Activated CD8-positive, alpha-beta memory T cell treated with anti-CD3 and anti-CD28 coated beads, Interleukin-2, amount 50 U/mL, for 24 hours (primary cell): Measurements from ENCODE around the gene KRT79.

Experiments
- DNase-seq: peaks from one replicate; pipeline ENCODE4 v3.0.0-alpha.2; 2020; ENCODE audit errors: extremely low read depth

KRT79 gene

GRCh38 chr12:52771505-52771904 lies 62.6 kb downstream of the KRT79 start:
- DNase-seq: no peak
